GM19467 (cell line): ENCODE measurements around the gene TRABD2B.

Experiments
- ATAC-seq: cut with Tn5 transposase; IDR thresholded peaks from one replicate; pipeline ENCODE4 v1.9.1; 2021; ENCODE audit warnings: mild to moderate bottlenecking, moderate library complexity; ENCODE audit not compliant: unreplicated experiment

Gene TRABD2B

DNA sequence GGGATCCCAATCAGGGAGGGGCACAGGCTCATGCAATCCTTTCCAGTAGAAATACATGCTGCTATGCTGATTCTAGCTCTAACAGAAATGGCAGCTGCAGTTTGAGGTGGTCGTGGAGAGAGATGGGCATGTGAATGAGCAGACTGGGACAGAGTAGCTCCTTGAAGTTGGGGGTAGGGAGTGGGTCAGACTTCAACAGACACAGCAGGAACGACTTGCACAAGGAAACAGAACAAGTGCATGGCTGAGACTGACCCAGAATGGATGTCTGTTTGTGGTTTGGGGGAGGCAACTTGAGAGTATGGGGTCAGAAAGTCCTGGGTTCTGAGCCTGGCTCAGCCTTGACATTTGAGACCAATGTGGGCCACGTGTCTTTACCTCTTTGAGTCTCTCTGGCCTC lies 25.1 kb upstream of the TRABD2B start:
- ATAC-seq, result no peak

DNA sequence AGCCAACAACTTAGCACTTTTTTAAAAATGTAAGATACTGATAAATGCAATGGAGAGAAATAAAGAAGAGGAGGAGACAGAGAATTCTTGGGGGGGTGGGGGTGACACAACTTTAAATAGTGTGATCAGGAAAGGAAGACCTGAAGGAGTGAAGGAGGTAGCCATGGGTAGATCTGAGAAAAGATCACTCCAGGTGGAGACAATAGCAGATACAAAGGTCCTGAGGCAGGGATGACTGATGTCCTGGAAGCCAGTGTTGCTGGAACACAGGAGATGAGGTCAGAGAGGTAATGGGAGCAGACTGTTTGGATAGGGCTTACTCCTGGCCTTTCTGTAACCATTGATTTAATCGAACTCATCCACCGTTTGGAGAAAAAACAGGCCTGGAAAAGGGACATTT lies 24.6 kb upstream of the TRABD2B start:
- ATAC-seq, result no peak

DNA sequence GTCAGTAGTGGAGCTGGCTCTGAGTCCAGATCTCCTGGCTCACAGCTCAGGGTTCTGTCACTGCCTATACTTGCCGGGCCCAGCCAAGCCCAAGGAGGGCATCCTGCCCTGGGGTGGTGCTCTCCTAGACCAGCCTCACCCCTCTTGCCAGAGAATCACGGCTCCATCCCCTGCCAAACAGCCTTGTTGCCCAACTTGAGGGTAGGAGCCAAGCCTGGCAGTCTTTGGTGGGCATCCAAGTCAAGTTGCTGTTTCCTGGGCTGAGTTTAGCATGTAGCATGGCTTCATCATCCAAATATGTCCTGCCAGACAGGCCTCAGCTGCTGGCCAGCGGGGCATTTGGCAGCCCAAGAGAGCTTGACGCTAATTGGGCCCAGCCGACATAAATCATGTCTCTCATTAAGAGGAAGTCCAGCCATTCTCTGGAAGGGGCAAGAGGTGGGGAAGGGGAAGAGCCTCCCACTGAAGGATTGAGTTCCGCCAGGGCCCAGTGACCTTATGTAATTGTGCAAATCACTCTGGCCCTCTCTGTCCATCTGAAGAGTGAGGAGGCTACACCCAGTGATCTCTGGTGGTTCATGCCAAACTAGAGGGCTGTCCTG lies 22.6 kb upstream of the TRABD2B start:
- ATAC-seq, result no peak

DNA sequence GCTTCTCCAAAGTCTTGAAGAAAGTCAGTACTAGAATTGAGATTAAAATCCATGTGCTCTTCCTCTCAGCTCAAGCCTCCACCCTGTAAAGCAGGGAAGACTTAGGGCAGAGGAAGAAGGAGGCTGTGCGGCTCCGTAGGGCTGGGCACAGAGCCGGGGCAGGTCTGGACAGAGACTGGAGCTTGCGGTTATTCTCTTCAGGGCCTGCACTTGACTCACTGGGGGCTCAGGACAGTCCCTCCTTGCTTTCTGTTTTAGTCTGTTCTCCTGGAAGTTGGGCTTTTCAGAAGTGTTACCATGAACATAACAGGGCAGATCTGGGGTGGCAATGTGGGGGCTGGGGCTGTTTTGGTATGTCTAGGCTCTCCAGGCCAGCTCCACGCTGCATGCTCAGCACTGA lies 21.6 kb upstream of the TRABD2B start:
- no peak for ATAC-seq

DNA sequence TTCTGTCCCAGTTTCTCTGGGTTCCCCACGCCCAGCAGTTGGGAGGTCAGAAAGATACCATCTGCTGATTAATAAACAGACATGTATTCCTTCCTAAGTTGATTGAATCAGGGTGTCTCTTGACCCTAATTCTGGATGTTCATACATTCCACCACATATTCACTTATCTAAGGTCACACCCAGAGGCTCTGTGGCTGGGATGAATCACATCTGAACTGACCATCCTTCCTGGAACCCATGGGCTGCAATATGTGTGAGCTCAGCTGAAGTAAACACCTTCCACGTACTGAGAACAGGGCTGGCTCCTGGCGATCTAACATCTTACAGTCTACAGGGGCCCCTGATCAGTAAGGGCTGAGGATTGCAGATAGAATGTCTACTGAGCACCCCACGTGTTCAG lies 20.5 kb upstream of the TRABD2B start:
- no peak for ATAC-seq

DNA sequence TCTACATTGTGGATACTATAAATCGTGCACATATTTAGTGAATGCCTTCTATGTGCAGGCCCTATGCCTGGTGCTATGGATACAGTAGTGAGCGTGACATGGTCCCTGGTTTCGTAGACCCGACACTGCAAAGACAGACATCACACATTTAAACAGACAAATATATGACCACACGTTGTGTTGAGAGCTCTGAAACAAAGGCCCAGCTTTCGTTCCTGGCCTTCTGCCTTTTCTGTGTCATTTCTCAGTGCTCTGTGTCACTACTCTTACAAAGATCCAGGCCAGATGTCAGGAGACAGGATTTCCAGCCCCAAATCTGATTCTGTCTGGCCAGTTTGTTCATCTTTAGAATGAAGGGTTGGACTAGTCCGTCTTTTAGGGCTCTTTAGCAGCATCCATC lies 19.3 kb upstream of the TRABD2B start:
- ATAC-seq, result no peak

DNA sequence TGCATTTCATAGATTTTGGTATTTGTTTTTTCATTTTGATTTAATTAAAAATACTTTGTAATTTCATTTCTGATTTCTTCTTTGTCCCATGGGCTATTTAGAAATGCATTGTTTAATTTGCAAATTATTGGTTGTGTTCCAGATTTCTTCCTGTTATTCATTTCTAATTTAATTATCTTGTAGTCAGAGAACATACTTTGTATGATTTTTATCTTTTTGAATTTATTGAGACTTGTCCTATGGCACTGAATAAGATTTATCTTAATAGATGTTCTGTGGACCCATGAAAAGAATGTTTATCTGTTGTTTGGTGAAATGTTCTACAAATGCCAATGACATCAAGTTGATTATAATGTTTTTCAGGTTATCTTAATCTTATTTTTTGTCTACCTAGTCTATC lies 16.1 kb upstream of the TRABD2B start:
- ATAC-seq, result no peak

DNA sequence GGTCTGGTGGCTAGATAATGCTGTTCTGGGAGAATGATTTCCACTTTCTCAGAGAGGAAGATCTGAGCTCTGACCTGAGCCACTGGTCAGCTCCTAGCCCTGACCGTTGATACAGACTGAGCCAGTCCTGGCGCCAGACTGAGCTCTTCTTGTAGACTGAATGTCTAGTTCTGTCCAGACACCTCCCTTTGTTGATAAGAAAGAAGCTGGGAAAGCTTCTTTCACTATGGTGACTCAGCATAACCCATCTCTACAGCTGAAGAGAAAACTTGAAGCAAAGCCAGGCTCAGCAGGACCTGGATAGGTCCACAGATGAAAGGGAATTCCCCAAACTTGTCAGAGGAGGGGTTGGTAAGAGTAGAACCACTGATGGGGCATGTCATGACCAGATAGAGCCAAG lies 9.9 kb upstream of the TRABD2B start:
- no peak for ATAC-seq

DNA sequence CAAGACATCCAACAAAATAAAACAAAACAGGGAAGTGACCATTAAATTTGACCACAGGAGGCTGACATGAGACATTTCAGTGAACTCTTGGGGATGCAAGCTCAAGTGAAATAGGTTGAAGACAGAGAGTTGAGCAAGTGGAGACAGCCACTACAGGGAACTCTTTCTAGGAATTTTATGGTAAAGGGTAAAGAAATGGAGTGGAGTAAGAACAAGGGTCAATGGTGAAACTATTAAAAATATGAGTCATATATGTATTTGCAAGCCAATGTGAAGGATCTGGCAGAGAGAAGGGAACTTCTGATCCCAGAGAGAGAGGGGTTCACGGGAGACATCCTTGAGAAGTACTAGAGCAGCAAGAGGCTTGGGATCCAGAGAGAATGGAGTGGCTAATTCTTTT lies 9.1 kb upstream of the TRABD2B start:
- no peak for ATAC-seq

DNA sequence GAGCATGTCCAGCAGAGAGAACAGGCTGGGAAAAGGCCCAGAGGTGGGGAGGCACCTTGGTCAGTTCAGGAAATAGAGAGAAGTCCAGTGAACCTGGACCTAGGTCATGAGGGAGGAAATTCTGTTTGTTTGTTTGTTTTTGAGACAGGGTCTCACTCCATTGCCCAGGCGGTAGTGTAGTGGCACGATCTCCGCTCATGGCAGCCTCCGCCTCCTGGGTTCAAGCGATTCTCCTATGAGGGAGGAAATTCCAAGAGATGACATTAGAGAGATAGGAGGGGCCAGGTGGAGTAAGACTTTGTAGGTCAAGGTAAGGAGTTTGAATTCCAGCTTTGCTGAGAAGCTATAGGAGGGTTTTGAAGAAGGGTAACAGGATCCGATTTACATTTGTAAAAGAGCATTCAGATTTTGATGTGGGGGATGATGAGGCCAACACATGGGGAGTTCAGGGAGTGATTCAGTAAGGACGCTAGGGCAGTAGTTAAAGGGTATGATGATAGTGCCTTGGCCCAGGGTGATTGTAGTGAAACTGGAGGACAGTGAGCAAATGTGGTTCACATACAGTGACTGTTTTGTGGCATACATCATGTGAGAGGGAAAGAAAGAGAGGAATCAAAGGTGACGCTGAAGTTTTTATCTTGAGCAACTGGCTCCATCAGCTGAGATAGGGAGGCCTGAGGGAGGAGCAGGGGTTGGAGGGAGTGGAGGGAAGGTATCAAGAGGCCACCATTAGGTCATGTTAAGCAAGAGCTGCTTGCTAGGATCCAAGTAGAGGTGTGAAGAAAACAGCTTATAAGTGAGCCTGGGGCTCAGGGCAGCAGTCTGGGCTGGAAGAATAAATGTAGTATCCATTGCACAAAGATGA lies 8.3 kb upstream of the TRABD2B start:
- ATAC-seq, result no peak

DNA sequence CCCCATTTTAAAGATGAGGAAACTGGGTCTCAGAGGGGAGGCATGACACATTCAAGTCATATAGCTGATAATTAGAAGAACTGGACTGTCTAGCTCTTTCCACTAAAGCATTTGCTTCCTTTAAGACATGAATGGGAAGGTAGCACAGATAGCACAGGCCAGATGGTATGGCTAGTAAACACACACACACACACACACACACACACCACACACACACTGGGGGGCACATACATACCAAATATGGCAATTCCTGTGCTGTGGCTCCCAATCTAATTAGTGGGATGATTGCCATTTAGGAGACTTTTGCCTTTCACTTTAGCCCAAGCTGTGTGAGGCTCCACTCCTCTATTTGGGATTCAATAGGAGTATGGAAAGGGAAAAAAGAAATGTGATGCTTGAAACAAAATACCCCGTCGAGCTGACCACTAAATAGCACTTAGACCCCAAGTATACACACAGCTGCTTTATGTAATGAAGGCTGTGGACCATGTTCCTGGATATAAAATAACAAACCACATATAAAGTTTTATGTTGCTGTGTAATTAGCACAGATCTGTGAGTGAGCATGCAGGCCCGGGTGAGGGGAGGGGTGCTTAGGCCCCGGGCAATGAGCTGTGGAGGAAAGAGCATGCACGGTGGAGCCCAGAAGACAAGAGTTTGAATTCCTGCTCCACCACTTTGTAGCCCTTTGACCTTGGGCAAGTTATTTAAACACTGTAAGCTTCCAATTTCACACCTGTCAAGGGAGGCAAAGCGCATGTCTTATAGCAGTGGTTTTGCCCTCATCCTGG lies 6.8 kb upstream of the TRABD2B start:
- ATAC-seq, result no peak

DNA sequence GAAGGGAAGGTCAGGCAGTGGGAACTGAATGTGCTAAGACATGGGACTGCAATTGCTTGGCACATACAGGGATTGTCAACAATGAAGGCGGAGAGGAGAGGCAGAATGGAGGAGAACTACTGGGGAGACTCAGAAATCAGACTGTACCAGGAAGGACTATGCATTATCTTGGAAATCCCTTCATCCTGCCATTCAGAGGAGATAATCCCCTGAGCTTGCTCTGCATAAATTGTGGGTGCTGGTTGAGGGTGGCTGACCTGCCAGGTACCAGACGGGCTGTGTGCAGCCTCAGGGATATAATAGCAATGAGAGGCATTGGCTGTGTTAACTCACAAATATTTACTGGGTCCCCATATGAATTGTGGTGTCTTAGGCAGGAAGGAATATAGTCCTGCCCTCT lies 5.0 kb upstream of the TRABD2B start:
- no peak for ATAC-seq

DNA sequence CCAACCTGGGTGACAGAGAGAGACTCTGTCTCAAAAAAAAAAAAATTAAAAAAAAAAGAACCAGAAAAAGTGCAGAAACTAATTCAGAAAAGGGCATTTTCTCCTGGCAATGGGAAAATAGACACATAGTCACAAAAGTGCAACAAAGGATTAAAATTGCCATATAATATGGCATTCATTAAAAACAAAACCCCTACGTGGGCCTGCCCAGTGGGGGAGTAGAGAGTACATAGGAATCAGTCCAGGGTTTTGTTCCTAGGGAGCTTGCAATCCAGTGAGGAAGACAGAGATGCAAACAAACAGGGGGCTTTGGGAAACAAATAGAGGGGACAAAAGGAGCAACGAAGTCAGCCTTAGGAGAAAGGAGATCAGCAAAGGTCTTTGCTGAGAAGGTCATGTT lies 4.5 kb upstream of the TRABD2B start:
- no peak for ATAC-seq

DNA sequence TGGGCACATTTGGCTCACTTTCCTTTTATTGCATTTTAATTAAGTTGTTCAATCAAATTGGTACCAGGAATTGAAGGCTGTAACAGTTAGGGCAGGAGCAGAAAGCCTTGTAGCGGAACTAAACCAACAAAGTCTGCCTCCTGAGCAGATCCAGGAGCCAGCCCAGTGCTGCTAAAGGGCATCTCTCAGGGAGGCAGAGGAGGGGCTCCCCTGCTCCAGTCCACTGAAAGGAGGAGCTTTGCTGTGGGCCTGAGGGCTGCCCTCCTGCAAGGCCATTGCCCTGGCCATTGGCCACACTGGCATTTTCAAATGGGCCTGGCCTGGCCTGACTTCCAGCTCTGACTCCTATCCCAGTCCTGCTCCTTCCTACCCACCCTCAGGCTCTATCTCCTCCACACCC lies 3.7 kb upstream of the TRABD2B start:
- no peak for ATAC-seq

DNA sequence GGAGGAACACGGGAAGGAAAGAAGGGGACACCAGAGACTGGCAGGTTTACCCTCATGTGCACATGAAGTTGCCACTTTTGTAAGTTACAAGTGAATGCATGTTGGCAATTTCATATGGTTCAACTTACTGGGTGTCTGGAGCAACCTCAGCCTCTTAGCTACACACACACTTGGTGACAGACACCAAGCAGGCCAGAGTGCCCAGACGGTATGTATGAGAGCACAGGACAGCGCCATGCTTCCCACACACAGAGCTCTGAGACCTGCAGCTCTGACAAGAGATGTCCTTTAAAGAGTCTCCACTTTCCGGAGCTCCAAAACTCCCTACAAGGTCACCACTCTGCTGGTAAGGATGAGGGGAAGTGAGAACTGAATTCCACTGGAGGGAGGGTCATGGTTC lies 1.9 kb upstream of the TRABD2B start:
- ATAC-seq, result no peak

DNA sequence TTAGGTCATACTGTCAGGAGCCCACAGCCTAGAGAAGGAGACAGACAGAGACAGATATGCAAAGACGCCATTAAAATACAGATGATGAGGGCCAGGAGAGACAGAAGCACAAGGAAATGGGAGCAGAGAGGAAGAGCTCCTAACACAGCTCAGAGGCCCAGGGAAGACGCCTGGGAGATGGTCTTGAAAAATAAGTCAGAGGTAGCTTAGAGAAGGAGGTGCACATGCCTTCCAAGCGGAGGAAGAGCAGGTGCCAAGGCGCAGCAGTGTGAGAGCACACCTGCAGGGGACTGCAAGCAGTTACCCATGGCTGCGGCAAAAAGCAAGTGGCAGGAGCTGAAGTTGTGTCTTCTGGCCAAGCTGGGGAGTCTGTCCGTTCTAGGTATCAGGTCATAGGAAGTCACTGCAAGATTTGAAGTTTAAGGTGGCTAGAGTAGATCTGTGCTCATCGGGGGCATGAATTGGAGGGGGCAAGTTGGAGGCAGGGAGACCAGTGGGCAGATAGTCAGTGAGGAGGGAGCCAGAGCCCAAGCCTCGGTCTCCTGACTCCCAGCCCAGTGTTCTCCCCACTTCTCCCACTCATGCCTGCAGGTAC lies 1.3 kb upstream of the TRABD2B start:
- ATAC-seq, result no peak

DNA sequence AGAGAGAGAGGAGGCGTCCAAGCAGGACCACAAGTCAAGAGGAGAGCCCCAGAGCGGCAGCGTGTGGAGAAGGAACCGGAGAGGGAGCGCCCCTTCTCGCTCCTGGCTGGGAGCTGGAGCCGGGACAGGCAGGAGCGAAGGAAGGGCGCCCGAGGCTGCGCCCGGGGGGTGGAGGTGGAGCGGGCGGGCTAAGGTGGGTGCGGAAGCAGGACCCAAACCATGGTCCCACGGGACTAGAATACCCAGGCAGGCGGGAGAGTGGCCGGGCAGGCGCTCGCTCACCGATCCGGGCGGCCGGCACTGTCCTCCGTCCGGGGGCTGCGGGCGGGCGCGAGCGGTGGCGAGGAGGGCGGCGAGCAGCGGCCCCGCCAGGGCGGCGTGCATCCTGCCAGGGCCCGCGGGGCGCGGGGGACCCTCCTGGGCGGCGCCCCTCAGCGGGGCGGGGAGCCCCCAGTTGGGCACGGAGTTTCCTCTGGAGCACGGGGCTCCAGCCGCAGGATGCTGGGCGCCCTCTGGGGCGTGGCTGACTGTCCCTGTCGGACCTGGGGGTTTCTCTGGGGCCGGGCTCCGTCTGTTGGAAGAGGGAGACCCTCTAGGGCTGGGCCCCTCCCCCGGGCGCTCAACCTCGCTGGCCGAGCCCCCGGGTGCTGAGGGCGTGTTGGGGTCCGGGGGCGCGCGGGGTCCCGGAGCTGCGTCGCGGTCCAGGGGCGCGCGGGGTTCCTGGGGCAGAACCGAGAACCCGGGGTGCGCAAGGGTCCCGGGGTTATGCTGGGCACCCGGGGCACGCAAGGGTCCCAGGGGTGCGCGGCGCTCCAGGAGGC lies 569 bp downstream of the TRABD2B start:
- ATAC-seq, result no peak

DNA sequence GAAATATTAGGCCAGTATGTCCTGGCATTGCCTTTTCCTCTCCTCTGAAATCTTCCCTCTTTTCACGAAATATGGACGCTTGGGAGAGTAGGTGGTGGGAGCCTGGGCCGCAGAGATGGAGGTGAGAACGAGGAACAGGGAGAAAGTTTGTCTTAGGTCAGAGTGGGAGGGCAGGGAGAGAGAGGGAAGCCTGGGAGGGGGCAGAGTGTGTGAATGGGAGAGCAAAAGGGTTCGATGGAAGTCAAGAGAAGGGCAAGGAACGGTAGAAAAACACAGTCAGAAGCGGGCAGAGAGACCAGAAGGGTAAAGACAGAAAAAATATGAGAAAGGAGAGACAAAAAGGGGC lies 1.2 kb downstream of the TRABD2B start:
- no peak for ATAC-seq

DNA sequence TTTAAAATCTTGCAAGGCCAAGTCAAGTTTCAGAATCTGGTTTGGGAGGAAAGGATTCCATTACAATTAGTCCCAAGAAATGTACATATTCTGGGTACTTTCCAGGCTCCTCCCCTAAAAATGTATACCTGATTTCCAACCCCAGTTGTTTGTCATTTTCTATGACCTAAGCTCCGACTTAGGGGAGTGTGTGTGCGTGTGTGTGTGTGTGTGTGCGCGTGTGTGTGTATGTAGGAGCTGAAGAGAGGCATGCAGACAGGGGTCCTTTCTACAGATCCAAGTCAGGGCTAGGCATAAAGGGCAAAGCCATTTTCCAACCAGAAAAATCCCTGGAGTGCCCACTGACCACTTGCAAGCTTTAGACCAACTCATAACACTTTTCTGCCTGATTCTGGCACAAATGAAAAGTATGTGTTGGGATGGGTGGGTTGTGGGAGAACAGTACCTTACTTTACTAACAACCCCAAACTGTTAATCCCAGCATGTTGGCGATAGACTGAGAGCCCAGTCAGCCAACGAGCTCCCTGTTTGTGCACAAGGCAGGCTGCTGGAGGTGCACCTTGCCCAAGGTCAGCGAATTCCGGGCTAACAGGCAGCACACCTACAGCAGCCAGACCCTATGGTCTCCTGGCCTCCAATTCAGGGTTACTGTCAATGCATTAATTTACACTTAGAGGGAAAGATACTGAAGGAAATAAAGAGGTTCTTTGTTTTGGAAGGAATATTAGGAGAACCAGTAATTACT lies 1.7 kb downstream of the TRABD2B start:
- no peak for ATAC-seq
